SW480 (cell line): ENCODE data around the gene ENSA.
A peak's percentile ranks its signal among the peaks of the same experiment; 100 is the strongest.
"Not testable (repeated sequence)": the region's sequence is repeated elsewhere in the genome, so short reads cannot be mapped to it uniquely, and the experiment has no call there.

ENCODE experiments used
- DNase-seq: peaks from one replicate; pipeline ENCODE4 v3.0.0-alpha.2; 2016; ENCODE audit warnings: low spot score

ENSA gene

GRCh38 chr1:150580966-150581365 is 48.4 kb downstream of the ENSA start:
- not testable (repeated sequence) for DNase-seq

- no peak for DNase-seq
These were observed 49.3 kb downstream of the ENSA start for GRCh38 chr1:150579945-150580642.

- peak; percentile 95 for DNase-seq
These were observed 50.1 kb downstream of the ENSA start, which contains the start of gene MCL1 for GRCh38 chr1:150579110-150579944. Gene MCL1 (minus strand): TSS chr1:150579610. CDS start chr1:150579530, 80 bp downstream.

- DNase-seq = peak; percentile 77
These were observed 50.9 kb downstream of the ENSA start for GRCh38 chr1:150578272-150579109.

GRCh38 chr1:150577557-150578271 is 51.7 kb downstream of the ENSA start:
- DNase-seq = no peak

GRCh38 chr1:150576794-150577556 is 52.4 kb downstream of the ENSA start:
- DNase-seq = no peak

GRCh38 chr1:150576367-150576711 is 53.1 kb downstream of the ENSA start:
- DNase-seq = no peak

- DNase-seq = no peak
These were observed 53.7 kb downstream of the ENSA start for GRCh38 chr1:150575518-150576366.

- no peak for DNase-seq
These were observed 54.3 kb downstream of the ENSA start for GRCh38 chr1:150575072-150575489.

GRCh38 chr1:150574260-150575071 is 54.9 kb downstream of the ENSA start:
- no peak for DNase-seq

- not testable (repeated sequence) for DNase-seq
These were observed 55.8 kb downstream of the ENSA start for GRCh38 chr1:150573648-150574071.

- DNase-seq = no peak
These were observed 56.3 kb downstream of the ENSA start for GRCh38 chr1:150572918-150573647.
